Brain microvascular endothelial cell (primary cell): Measurements from ENCODE around the gene ZNF740.

Experiments used
- DNase-seq: peaks from one replicate; pipeline ENCODE4 v3.0.0-alpha.2; 2020
- H3K27ac ChIP-seq: fragments of 250-450 bp; sonication (Bioruptor Pico); 2 replicates; pipeline ENCODE4 v1.5.1; 2020; ENCODE audit warnings: mild to moderate bottlenecking, moderate library complexity
- H3K27me3 ChIP-seq: fragments of 250-450 bp; sonication (Bioruptor Pico); replicated peaks from 2 replicates; pipeline ENCODE4 v1.5.1; 2020; ENCODE audit warnings: mild to moderate bottlenecking
- H3K36me3 ChIP-seq: fragments of 250-450 bp; sonication (Bioruptor Pico); replicated peaks from 2 replicates; pipeline ENCODE4 v1.5.1; 2020; ENCODE audit warnings: mild to moderate bottlenecking
- H3K4me3 ChIP-seq: 2 replicates; pipeline ENCODE4 v1.5.1; 2011; ENCODE audit warnings: low read depth, mild to moderate bottlenecking, control low read depth, low read length, moderate library complexity
- CTCF ChIP-seq: IDR thresholded peaks from 2 replicates; pipeline ENCODE4 v1.5.1; 2011; ENCODE audit warnings: low read depth, mild to moderate bottlenecking, moderate library complexity, low read length, control low read depth, inconsistent platforms; ENCODE audit errors: missing control alignments
- in situ Hi-C: cut with HindIII; loops from 2 replicates; pipeline ENCODE4 v1.10.0; 2017; ENCODE audit warnings: low sequenced_read_pairs, low pct_ligation_motif_present

ZNF740 gene

DNA sequence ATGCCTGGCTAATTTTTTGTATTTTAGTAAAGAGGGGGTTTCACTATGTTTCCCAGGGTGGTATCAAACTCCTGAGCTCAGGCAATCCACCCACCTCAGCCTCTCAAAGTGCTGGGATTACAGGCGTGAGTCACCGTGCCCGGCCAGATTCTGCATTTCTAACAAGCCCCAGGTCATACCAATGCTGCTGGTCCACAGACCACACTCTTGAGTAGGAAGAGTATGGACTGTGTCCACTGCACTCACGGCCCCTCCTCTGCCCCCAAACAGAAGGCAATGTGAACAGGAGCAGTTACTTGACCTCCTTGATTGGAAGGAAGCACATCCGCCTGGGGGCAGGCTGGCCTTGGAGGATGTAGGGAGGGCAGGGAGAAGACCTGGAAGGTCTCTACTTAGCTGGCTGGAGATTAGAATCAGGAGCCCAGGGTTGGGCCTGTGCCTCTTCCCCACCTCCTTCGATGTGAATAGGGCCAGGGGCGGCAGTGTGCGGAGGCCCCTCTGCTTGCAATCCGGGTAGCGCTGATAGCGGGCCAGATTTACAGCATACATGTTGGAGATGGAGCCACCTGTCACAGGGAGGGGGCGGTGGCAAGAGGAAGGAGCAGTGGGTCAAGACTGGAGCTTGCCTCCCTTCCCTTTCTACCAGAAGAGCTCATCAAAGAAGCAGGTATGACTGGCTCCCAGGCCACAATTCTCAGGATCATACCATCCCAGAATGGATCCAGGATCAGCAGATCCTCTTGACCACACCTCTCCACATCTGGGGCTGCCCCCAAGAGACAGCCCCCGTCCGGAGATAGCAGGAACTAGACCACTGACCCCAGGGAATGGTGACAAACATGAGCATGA lies 9.4 kb upstream of the ZNF740 start:
- TF ChIP-seq CTCF, result no peak
- no peak for DNase-seq
- in situ Hi-C loops, result no loop called here

DNA sequence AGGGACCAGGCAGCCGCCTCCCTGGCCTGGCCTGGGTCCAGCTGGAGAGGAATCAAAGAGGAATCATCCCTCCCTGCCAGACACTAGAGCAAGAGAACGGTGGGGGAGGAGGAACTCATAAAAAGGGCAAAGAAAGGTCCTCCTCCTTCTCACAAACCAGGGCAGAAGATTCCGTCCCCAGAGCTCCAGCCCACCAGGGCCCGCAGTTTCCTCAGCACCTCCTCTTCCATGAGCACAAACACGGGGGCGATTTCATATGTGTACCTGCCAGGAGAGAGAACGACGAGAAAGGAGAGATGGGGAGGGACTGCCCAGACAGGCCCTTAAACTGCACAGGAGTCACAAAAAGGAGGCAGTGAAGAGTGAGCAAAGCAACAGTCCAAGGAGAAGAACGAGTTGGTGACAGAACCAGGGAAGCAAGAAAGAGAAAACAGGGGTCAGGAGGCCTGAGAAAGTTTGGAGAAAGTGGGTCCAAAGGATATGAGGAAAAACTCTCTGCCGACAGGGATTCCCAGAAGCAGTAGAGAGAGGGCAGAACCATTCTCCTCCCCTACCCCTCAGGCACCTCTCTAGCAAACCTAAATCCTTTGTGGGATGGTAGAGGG lies 8.7 kb upstream of the ZNF740 start:
- Histone ChIP-seq H3K4me3 (no peak overlapping the region), H3K27me3 (no peaks in the 10 kb centered on the region), H3K36me3 (peaks cover 4% of the 10 kb centered on the region), H3K27ac (no peak overlapping the region)
- in situ Hi-C loops, result no loop called here
- no peak for TF ChIP-seq CTCF
- no peak for DNase-seq

More for the DNA sequence above, 9.4 kb upstream of the ZNF740 start:
- no peak overlapping the region for H3K4me3 ChIP-seq
- no peaks in the 10 kb centered on the region for H3K27me3 ChIP-seq
- no peak overlapping the region for H3K27ac ChIP-seq
- H3K36me3 ChIP-seq, result peaks cover 4% of the 10 kb centered on the region

DNA sequence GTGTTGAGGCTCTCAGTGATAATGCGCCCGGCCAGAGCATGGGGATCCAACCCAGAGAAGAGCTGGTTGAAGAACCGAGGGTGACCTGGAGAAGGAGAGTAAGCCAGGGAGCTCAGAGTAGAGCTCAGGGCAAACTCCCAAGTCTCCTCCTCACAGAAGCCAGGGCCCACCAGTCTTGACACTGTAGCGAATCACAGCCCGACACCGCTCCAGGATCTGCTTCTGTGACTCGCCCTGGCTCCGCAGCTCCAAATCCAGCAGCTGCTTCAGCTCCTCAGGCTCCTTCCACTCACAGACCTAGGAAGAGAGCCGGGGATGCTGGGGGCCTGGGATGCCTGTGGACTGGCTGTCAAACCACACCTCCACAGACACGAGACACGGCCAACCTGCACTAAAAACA lies 8.2 kb upstream of the ZNF740 start:
- Histone ChIP-seq H3K27me3 (no peaks in the 10 kb centered on the region), H3K27ac (no peak overlapping the region), H3K4me3 (no peak overlapping the region), H3K36me3 (peaks cover 4% of the 10 kb centered on the region)
- TF ChIP-seq CTCF, result no peak
- in situ Hi-C loops, result no loop called here
- DNase-seq, result peak; percentile 28

- DNase-seq, result no peak
- Histone ChIP-seq H3K4me3 (no peak overlapping the region), H3K27me3 (no peaks in the 10 kb centered on the region), H3K36me3 (peaks cover 4% of the 10 kb centered on the region), H3K27ac (no peak overlapping the region)
- in situ Hi-C loops, result no loop called here
- TF ChIP-seq CTCF, result no peak
These were observed 7.3 kb upstream of the ZNF740 start for GRCh38 chr12:53173085-53173715.

GRCh38 chr12:53174881-53175491 lies 5.5 kb upstream of the ZNF740 start:
- in situ Hi-C loops, result no loop called here
- no peak for DNase-seq
- peak; percentile 35 for TF ChIP-seq CTCF

More at GRCh38 chr12:53174881-53175491, 5.5 kb upstream of the ZNF740 start:
- Histone ChIP-seq H3K36me3 (peaks cover 3% of the 10 kb centered on the region), H3K27ac (no peak overlapping the region), H3K27me3 (no peaks in the 10 kb centered on the region), H3K4me3 (no peak overlapping the region)
